DOHH2 (cell line): Measurements from ENCODE around the gene FBXO24.

Source experiments
- EZH2phosphoT487 ChIP-seq: fragments of 200-600 bp; sonication (generic); IDR thresholded peaks from 2 replicates; pipeline ENCODE4 v1.6.1; 2017; ENCODE audit warnings: borderline replicate concordance, mild to moderate bottlenecking, antibody characterized with exemption, low read length, moderate library complexity, mixed read lengths
- TF ChIP-seq, protein P1 (sequence below): fragments of 200-600 bp; sonication (generic); IDR thresholded peaks from one replicate; pipeline ENCODE4 v1.5.1; 2014; ENCODE audit warnings: antibody characterized with exemption, mild to moderate bottlenecking, low read depth, low read length; ENCODE audit not compliant: poor library complexity, severe bottlenecking

DNA sequence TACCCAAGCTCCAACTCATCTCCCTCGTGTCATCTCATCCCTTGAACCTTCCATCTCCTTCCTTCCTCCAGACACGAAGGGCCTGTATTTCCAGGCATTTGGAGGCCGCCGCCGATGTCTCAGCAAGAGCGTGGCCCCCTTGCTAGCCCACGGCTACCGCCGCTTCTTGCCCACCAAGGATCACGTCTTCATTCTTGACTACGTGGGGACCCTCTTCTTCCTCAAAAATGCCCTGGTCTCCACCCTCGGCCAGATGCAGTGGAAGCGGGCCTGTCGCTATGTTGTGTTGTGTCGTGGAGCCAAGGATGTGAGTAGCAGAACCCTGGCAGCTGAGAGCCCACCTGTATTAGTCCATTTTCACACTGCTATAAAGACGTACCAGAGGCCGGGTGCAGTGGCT lies 5.5 kb downstream of the FBXO24 start:
- TF ChIP-seq, protein P1, sequence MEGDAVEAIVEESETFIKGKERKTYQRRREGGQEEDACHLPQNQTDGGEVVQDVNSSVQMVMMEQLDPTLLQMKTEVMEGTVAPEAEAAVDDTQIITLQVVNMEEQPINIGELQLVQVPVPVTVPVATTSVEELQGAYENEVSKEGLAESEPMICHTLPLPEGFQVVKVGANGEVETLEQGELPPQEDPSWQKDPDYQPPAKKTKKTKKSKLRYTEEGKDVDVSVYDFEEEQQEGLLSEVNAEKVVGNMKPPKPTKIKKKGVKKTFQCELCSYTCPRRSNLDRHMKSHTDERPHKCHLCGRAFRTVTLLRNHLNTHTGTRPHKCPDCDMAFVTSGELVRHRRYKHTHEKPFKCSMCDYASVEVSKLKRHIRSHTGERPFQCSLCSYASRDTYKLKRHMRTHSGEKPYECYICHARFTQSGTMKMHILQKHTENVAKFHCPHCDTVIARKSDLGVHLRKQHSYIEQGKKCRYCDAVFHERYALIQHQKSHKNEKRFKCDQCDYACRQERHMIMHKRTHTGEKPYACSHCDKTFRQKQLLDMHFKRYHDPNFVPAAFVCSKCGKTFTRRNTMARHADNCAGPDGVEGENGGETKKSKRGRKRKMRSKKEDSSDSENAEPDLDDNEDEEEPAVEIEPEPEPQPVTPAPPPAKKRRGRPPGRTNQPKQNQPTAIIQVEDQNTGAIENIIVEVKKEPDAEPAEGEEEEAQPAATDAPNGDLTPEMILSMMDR: no peak
- no peak for TF ChIP-seq EZH2phosphoT487
